OCI-LY1 (cell line): ENCODE data around the gene GLIPR2.

Source experiments
- H2AFZ ChIP-seq: fragments of 200-600 bp; sonication (generic), shearing (Covaris generic); 2 replicates; pipeline ENCODE4 v1.6.0; 2014; ENCODE audit warnings: antibody characterized with exemption, mild to moderate bottlenecking, low read length
- H3F3A ChIP-seq: fragments of 200-600 bp; sonication (generic), shearing (Covaris generic); 2 replicates; pipeline ENCODE4 v1.6.0; 2014; ENCODE audit warnings: mild to moderate bottlenecking, antibody characterized with exemption, low read length, moderate library complexity; ENCODE audit not compliant: insufficient read depth
- H3K27ac ChIP-seq: fragments of 200-600 bp; sonication (generic); 2 replicates; pipeline ENCODE4 v1.5.1; 2014; ENCODE audit warnings: low read length, mixed run types, mild to moderate bottlenecking, low read depth; ENCODE audit not compliant: poor library complexity, severe bottlenecking
- H3K27me3 ChIP-seq: fragments of 200-600 bp; sonication (generic); 2 replicates; pipeline ENCODE4 v1.6.0; 2014; ENCODE audit warnings: antibody characterized with exemption, mild to moderate bottlenecking, low read length, moderate library complexity; ENCODE audit not compliant: insufficient read depth
- H3K36me3 ChIP-seq: fragments of 200-600 bp; sonication (generic); 2 replicates; pipeline ENCODE4 v1.6.1; 2014; ENCODE audit warnings: mild to moderate bottlenecking, antibody characterized with exemption, low read length, moderate library complexity, mixed read lengths; ENCODE audit not compliant: insufficient read depth
- H3K4me1 ChIP-seq: fragments of 200-600 bp; sonication (generic); 2 replicates; pipeline ENCODE4 v1.5.1; 2014; ENCODE audit warnings: mild to moderate bottlenecking, low read length, moderate library complexity; ENCODE audit not compliant: insufficient read depth, severe bottlenecking
- H3K4me2 ChIP-seq: fragments of 200-600 bp; sonication (generic), shearing (Covaris generic); 2 replicates; pipeline ENCODE4 v1.6.1; 2014; ENCODE audit warnings: low read length
- H3K4me3 ChIP-seq: fragments of 200-600 bp; sonication (generic); 2 replicates; pipeline ENCODE4 v1.5.1; 2014; ENCODE audit warnings: low read length, low read depth, mild to moderate bottlenecking, mixed read lengths; ENCODE audit not compliant: poor library complexity, severe bottlenecking
- H3K79me2 ChIP-seq: fragments of 200-600 bp; shearing (Covaris generic); 2 replicates; pipeline ENCODE4 v1.6.1; 2016; ENCODE audit warnings: mixed run types, low read length, mixed read lengths; ENCODE audit not compliant: insufficient read depth
- H3K9ac ChIP-seq: fragments of 200-600 bp; sonication (generic), shearing (Covaris generic); 2 replicates; pipeline ENCODE4 v1.6.1; 2014; ENCODE audit warnings: mild to moderate bottlenecking, low read length, mixed read lengths
- H3K9me2 ChIP-seq: fragments of 200-600 bp; sonication (generic), shearing (Covaris generic); 2 replicates; pipeline ENCODE4 v1.6.1; 2014; ENCODE audit warnings: low read depth, mild to moderate bottlenecking, low read length, mixed read lengths
- H3K9me3 ChIP-seq: fragments of 200-600 bp; shearing (Covaris generic); 2 replicates; pipeline ENCODE4 v1.6.1; 2014; ENCODE audit warnings: low read length, mixed read lengths
- H4K20me1 ChIP-seq: fragments of 200-600 bp; sonication (generic), shearing (Covaris generic); 2 replicates; pipeline ENCODE4 v1.6.0; 2016; ENCODE audit warnings: mild to moderate bottlenecking, low read length; ENCODE audit not compliant: insufficient read depth
- CTCF ChIP-seq: fragments of 200-600 bp; sonication (generic), shearing (Covaris generic); IDR thresholded peaks from 2 replicates; pipeline ENCODE4 v1.5.1; 2017; ENCODE audit warnings: mild to moderate bottlenecking, antibody characterized with exemption, low read length, moderate library complexity, mixed read lengths
- EZH2 ChIP-seq: fragments of 200-600 bp; sonication (generic), shearing (Covaris generic); IDR thresholded peaks from 2 replicates; pipeline ENCODE4 v1.8.0; 2017; ENCODE audit warnings: borderline replicate concordance, mixed run types, mild to moderate bottlenecking, antibody characterized with exemption, low read length, moderate library complexity, mixed read lengths

GLIPR2 gene

GRCh38 chr9:36138901-36139300 lies 2.4 kb downstream of the GLIPR2 start:
- Histone ChIP-seq H3K27me3 (0 out of 2 replicates have a peak, but pooled peaks cover 3% of the 10 kb centered on the region), H3K4me1 (no peaks in the 10 kb centered on the region), H3K9me3 (no peaks in the 10 kb centered on the region), H3K4me2 (no peak overlapping the region), H2AFZ (no peak overlapping the region), H3K27ac (no peak overlapping the region), H3F3A (no peaks in the 10 kb centered on the region), H4K20me1 (no peaks in the 10 kb centered on the region), H3K4me3 (no peak overlapping the region), H3K36me3 (no peaks in the 10 kb centered on the region), H3K9me2 (no peaks in the 10 kb centered on the region), H3K79me2 (no peaks in the 10 kb centered on the region), H3K9ac (no peak overlapping the region)
- TF ChIP-seq EZH2 (no peak), CTCF (no peak)

GRCh38 chr9:36140086-36141084 lies 3.9 kb downstream of the GLIPR2 start:
- H3K27me3 ChIP-seq = 0 out of 2 replicates have a peak, but pooled peaks cover 6% of the 10 kb centered on the region
- no peak for TF ChIP-seq CTCF
- TF ChIP-seq EZH2 = no peak

GRCh38 chr9:36141288-36141687 lies 4.8 kb downstream of the GLIPR2 start:
- no peak overlapping the region for H3K27ac ChIP-seq
- H3K79me2 ChIP-seq = no peaks in the 10 kb centered on the region
- TF ChIP-seq CTCF = no peak
- no peak for TF ChIP-seq EZH2
- H3K4me3 ChIP-seq = no peak overlapping the region
- no peaks in the 10 kb centered on the region for H3K9me3 ChIP-seq
- no peak overlapping the region for H3K4me2 ChIP-seq
- H3K9me2 ChIP-seq = no peaks in the 10 kb centered on the region
- no peaks in the 10 kb centered on the region for H3K36me3 ChIP-seq
- H3K27me3 ChIP-seq = 0 out of 2 replicates have a peak, but pooled peaks cover 9% of the 10 kb centered on the region
- no peak overlapping the region for H2AFZ ChIP-seq
- H4K20me1 ChIP-seq = no peaks in the 10 kb centered on the region
- H3K9ac ChIP-seq = no peak overlapping the region
- no peaks in the 10 kb centered on the region for H3K4me1 ChIP-seq
- H3F3A ChIP-seq = no peaks in the 10 kb centered on the region

More at GRCh38 chr9:36140086-36141084, 3.9 kb downstream of the GLIPR2 start:
- Histone ChIP-seq H3K4me3 (no peak overlapping the region), H3K9me3 (no peaks in the 10 kb centered on the region), H3K27ac (no peak overlapping the region), H3K79me2 (no peaks in the 10 kb centered on the region), H3K4me2 (no peak overlapping the region), H3F3A (no peaks in the 10 kb centered on the region), H4K20me1 (no peaks in the 10 kb centered on the region), H3K9me2 (no peaks in the 10 kb centered on the region), H3K9ac (no peak overlapping the region), H3K4me1 (no peaks in the 10 kb centered on the region), H2AFZ (no peak overlapping the region), H3K36me3 (no peaks in the 10 kb centered on the region)
